ENCODE results near the gene DDHD1.
A peak's percentile ranks its signal among the peaks of the same experiment; 100 is the strongest.
"Not testable (repeated sequence)": the region's sequence is repeated elsewhere in the genome, so short reads cannot be mapped to it uniquely, and the experiment has no call there.

The DDHD1 gene

GRCh38 chr14:53151523-53152183 is 1.5 kb downstream of the DDHD1 start:
- DNase-seq = peak; percentile 34 to 37

- DNase-seq = no peak
These were observed 3.3 kb downstream of the DDHD1 start for GRCh38 chr14:53149668-53150316.

GRCh38 chr14:53148671-53149070 is 4.5 kb downstream of the DDHD1 start:
- DNase-seq = no peak

GRCh38 chr14:53147893-53148292 is 5.2 kb downstream of the DDHD1 start:
- DNase-seq = no peak

GRCh38 chr14:53147208-53147607 is 5.9 kb downstream of the DDHD1 start:
- no peak for DNase-seq

- DNase-seq = no peak
These were observed 6.4 kb downstream of the DDHD1 start for GRCh38 chr14:53146739-53147138.

- DNase-seq = no peak
These were observed 8.9 kb downstream of the DDHD1 start for GRCh38 chr14:53144244-53144643.

GRCh38 chr14:53140585-53140984 is 12.5 kb downstream of the DDHD1 start:
- DNase-seq = no peak

GRCh38 chr14:53137568-53138203 is 15.4 kb downstream of the DDHD1 start:
- no peak for DNase-seq

- DNase-seq = not testable (repeated sequence)
These were observed 22.6 kb downstream of the DDHD1 start for GRCh38 chr14:53130491-53130890.

GRCh38 chr14:53128303-53129028 is 24.7 kb downstream of the DDHD1 start:
- no peak for DNase-seq

GRCh38 chr14:53127832-53128231 is 25.3 kb downstream of the DDHD1 start:
- DNase-seq = no peak

- DNase-seq = no peak
These were observed 26.0 kb downstream of the DDHD1 start for GRCh38 chr14:53127151-53127550.

- no peak for DNase-seq
These were observed 26.4 kb downstream of the DDHD1 start for GRCh38 chr14:53126731-53127130.

- DNase-seq = no peak
These were observed 28.3 kb downstream of the DDHD1 start for GRCh38 chr14:53124786-53125185.

- not testable (repeated sequence) for DNase-seq
These were observed 31.7 kb downstream of the DDHD1 start for GRCh38 chr14:53121419-53121818.

- not testable (repeated sequence) for DNase-seq
These were observed 35.6 kb downstream of the DDHD1 start for GRCh38 chr14:53117479-53117878.

GRCh38 chr14:53113989-53114388 is 39.1 kb downstream of the DDHD1 start:
- DNase-seq = no peak

GRCh38 chr14:53110096-53110495 is 43.0 kb downstream of the DDHD1 start:
- no peak for DNase-seq

- peak; percentile 35 to 43 for DNase-seq
These were observed 43.8 kb downstream of the DDHD1 start for GRCh38 chr14:53109105-53110041.

GRCh38 chr14:53108292-53109104 is 44.6 kb downstream of the DDHD1 start:
- DNase-seq = no peak

Data from stimulated activated CD4-positive, alpha-beta T cell treated with anti-CD3 and anti-CD28 coated beads, Interleukin-2, amount 100 ng/mL, for 48 hours (primary cell).